B cell (primary cell): ENCODE results near the gene PGAM1. TPM values are rescaled to one million over a fixed set of nuclear protein-coding genes. Genes with fewer than 3 reads are reported as not detected.

Experiments used
- ATAC-seq: fragments of 200-7000 bp; cut with Tn5 transposase; one replicate; pipeline ENCODE4 v1.10.0; 2021; ENCODE audit warnings: low read depth, mild to moderate bottlenecking, moderate number of reproducible peaks, moderate library complexity
- CTCF ChIA-PET: fragments of 350-600 bp; sonication (Branson Sonifier 250); formaldehyde crosslinking; loops from one replicate; lab custom pipeline; 2021; ENCODE audit warnings: antibody characterized with exemption, inconsistent platforms; lab: Charles Lee
- POLR2A ChIA-PET: fragments of 350-600 bp; sonication (Branson Sonifier 250); formaldehyde crosslinking; loops from one replicate; lab custom pipeline; 2021; ENCODE audit warnings: antibody characterized with exemption; lab: Charles Lee
- DNase-seq: peaks from one replicate; pipeline ENCODE4 v3.0.0; 2013
- H2AFZ ChIP-seq: 2 replicates; pipeline ENCODE4 v1.6.1; 2012; ENCODE audit warnings: mild to moderate bottlenecking, low read depth, low read length; ENCODE audit not compliant: insufficient read depth, poor library complexity, severe bottlenecking
- H3K27ac ChIP-seq, 2 donors: 1 replicate in 1 of 2; 2 replicates in 1 of 2; pipeline ENCODE4 v1.5.1; 2012 to 2013; ENCODE audit warnings: low read length in 2 of 2, mild to moderate bottlenecking in 2 of 2, moderate library complexity in 1 of 2
- H3K27me3 ChIP-seq, 4 experiments: fragments of 200-600 bp in 1 of 4; sonication (generic) in 1 of 4; replicated peaks in 1 of 4; 1 replicate in 2 of 4; 2 replicates in 2 of 4; pipeline versions ENCODE4 v1.6.1 to v1.7.0; 2013 to 2016; ENCODE audit warnings: low read length in 3 of 4, mild to moderate bottlenecking in 2 of 4, mixed read lengths in 1 of 4, moderate library complexity in 1 of 4; ENCODE audit not compliant: insufficient read depth in 4 of 4, control insufficient read depth in 3 of 4; ENCODE audit errors: control extremely low read depth in 1 of 4
- H3K36me3 ChIP-seq, 2 experiments: replicated peaks in 1 of 2; 1 replicate in 1 of 2; 2 replicates in 1 of 2; pipeline versions ENCODE4 v1.6.1 to v1.7.1; 2013; ENCODE audit warnings: low read length in 1 of 2; ENCODE audit not compliant: insufficient read depth in 2 of 2, control insufficient read depth in 1 of 2; ENCODE audit errors: control extremely low read depth in 1 of 2, extremely low read depth in 1 of 2
- H3K4me1 ChIP-seq, 2 donors: fragments of 200-600 bp in 1 of 2; sonication (generic) in 1 of 2; 1 replicate in 1 of 2; 2 replicates in 1 of 2; pipeline versions ENCODE4 v1.5.1 to v1.6.1; 2013 to 2017; ENCODE audit warnings: low read length in 2 of 2; ENCODE audit not compliant: control insufficient read depth in 2 of 2, insufficient read depth in 2 of 2
- H3K4me2 ChIP-seq: replicated peaks from 2 replicates; pipeline ENCODE3; 2012; ENCODE audit warnings: mild to moderate bottlenecking, low read depth, low read length; ENCODE audit not compliant: poor library complexity, severe bottlenecking
- H3K4me3 ChIP-seq, 5 experiments: fragments of 200-600 bp in 1 of 5; sonication (generic) in 1 of 5; 1 replicate in 3 of 5; 2 replicates in 2 of 5; pipeline versions ENCODE4 v1.5.1 to v1.7.0; 2011 to 2016; ENCODE audit warnings: low read length in 4 of 5, mild to moderate bottlenecking in 4 of 5, low read depth in 2 of 5, control low read depth in 1 of 5, moderate library complexity in 1 of 5; ENCODE audit not compliant: insufficient read depth in 1 of 5; ENCODE audit errors: control extremely low read depth in 1 of 5, extremely low read depth in 1 of 5
- H3K79me2 ChIP-seq: fragments of 200-600 bp; sonication (generic); one replicate; pipeline ENCODE4 v1.6.0; 2016; ENCODE audit warnings: low read length; ENCODE audit not compliant: control insufficient read depth, insufficient read depth
- H3K9ac ChIP-seq: fragments of 200-600 bp; sonication (generic); 2 replicates; pipeline ENCODE4 v1.6.1; 2017; ENCODE audit warnings: mild to moderate bottlenecking, low read length, moderate library complexity
- H3K9me3 ChIP-seq, 3 donors: one replicate each; pipeline versions ENCODE4 v1.6.1 to v1.7.1; 2013; ENCODE audit warnings: low read length in 2 of 3; ENCODE audit not compliant: control insufficient read depth in 2 of 3, insufficient read depth in 1 of 3; ENCODE audit errors: control extremely low read depth in 1 of 3
- H4K20me1 ChIP-seq: 2 replicates; pipeline ENCODE4 v1.6.0; 2012; ENCODE audit warnings: mild to moderate bottlenecking, low read length; ENCODE audit not compliant: insufficient read depth, control insufficient read depth, poor library complexity, severe bottlenecking
- H3K27ac Mint-ChIP-seq: one replicate; pipeline ENCODE4 v1.8.0; 2021; ENCODE audit warnings: mixed read lengths
- H3K27me3 Mint-ChIP-seq: one replicate; pipeline ENCODE4 v1.8.0; 2021; ENCODE audit warnings: mixed read lengths
- H3K4me1 Mint-ChIP-seq: one replicate; pipeline ENCODE4 v1.8.0; 2021; ENCODE audit warnings: mixed read lengths
- H3K4me3 Mint-ChIP-seq: one replicate; pipeline ENCODE4 v1.8.0; 2021; ENCODE audit warnings: mixed read lengths
- H3K9me3 Mint-ChIP-seq: one replicate; pipeline ENCODE4 v1.8.0; 2022; ENCODE audit warnings: mixed read lengths; ENCODE audit not compliant: insufficient read depth
- EZH2 ChIP-seq: IDR thresholded peaks from 2 replicates; pipeline ENCODE4 v1.6.1; 2012; ENCODE audit warnings: borderline replicate concordance, low read depth, mild to moderate bottlenecking, moderate library complexity, low read length; ENCODE audit not compliant: insufficient read depth, poor library complexity, severe bottlenecking
- WGBS: methylation state at CpG from one replicate; pipeline ENCODE4 v1.1.5; 2013; ENCODE audit warnings: missing lambda C conversion rate; ENCODE audit not compliant: insufficient coverage; 5-methylcytosine and 5-hydroxymethylcytosine counted together
- intact Hi-C: fragments of 100-400 bp; cut with micrococcal nuclease; formaldehyde crosslinking; loops from one replicate; pipeline ENCODE4 v1.10.0; 2022
- polyA plus RNA-seq: library from polyadenylated mRNA; depleted of rRNA; stranded (reverse); fragments of >200 nt; gene quantifications from 2 replicates; pipeline ENCODE4 v1.2.3, GENCODE V29; 2012
- total RNA-seq, 2 donors: library from RNA; stranded (reverse); fragments of 120-200 nt in 1 of 2; gene quantifications; 1 replicate in 1 of 2; 2 replicates in 1 of 2; pipeline versions ENCODE4 v1.2.3 to v1.2.4, GENCODE V29; 2013 to 2022
- TF ChIP-seq, protein P1 (sequence below): fragments of 200-600 bp; IDR thresholded peaks from one replicate; pipeline ENCODE4 v1.8.0; 2022; ENCODE audit warnings: antibody characterized with exemption, mild to moderate bottlenecking

Gene PGAM1
- total and polyA plus RNA-seq, 2 donors (not counting 1 experiment from before 2014, with no cell fraction given), result 48.7 to 83.4 TPM

DNA sequence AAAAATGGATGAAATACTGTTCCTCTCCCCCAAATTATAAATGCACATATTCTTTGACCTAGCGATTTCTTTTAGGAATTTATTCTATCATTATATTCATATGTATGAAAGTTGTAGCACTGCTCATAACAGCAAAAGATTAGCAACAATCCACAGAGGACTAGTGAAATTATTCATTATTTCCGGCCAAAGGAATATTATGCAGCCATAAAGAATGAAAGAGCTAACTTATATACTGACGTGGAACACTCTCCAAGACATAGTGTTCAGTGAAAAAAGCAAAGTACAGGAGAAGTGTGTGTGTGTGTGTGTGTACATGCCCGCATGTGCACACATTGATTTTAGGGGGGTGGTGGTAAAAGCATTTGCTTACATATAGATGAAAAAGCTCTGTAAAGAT lies 48.9 kb downstream of the PGAM1 start:
- Histone ChIP-seq H3K36me3 (peaks cover 16 to 85% of the 10 kb centered on the region in 2 experiments), H3K4me3 (no peak overlapping the region), H3K27me3 (no peaks in the 10 kb centered on the region), H3K79me2 (no peaks in the 10 kb centered on the region), H3K9me3 (no peaks in the 10 kb centered on the region), H3K4me2 (no peak overlapping the region), H3K27ac (no peak overlapping the region), H2AFZ (no peak overlapping the region), H3K4me1 (no peaks in the 10 kb centered on the region), H4K20me1 (peaks cover 5% of the 10 kb centered on the region), H3K9ac (no peak overlapping the region)
- TF ChIP-seq EZH2, result no peak
- TF ChIP-seq, protein P1, sequence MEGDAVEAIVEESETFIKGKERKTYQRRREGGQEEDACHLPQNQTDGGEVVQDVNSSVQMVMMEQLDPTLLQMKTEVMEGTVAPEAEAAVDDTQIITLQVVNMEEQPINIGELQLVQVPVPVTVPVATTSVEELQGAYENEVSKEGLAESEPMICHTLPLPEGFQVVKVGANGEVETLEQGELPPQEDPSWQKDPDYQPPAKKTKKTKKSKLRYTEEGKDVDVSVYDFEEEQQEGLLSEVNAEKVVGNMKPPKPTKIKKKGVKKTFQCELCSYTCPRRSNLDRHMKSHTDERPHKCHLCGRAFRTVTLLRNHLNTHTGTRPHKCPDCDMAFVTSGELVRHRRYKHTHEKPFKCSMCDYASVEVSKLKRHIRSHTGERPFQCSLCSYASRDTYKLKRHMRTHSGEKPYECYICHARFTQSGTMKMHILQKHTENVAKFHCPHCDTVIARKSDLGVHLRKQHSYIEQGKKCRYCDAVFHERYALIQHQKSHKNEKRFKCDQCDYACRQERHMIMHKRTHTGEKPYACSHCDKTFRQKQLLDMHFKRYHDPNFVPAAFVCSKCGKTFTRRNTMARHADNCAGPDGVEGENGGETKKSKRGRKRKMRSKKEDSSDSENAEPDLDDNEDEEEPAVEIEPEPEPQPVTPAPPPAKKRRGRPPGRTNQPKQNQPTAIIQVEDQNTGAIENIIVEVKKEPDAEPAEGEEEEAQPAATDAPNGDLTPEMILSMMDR, result no peak
- Mint-ChIP-seq H3K27ac (no peak overlapping the region), H3K27me3 (no peaks in the 10 kb centered on the region), H3K4me3 (no peak overlapping the region), H3K9me3 (peaks cover 2% of the 10 kb centered on the region), H3K4me1 (no peaks in the 10 kb centered on the region)
- DNase-seq (no peak), ATAC-seq (no peak)
- CTCF ChIA-PET, result interaction anchor here (1.0 to 2.5 kb wide), 3 partner anchors 10 to 78 kb away, joined by 3 to 17 read pairs (median 3); no protein-coding TSS in a partner anchor
- POLR2A ChIA-PET, result no interaction called here
- WGBS, result no CpG with 5 or more reads among the region's 4 CpGs
- intact Hi-C loops, result no loop called here

DNA sequence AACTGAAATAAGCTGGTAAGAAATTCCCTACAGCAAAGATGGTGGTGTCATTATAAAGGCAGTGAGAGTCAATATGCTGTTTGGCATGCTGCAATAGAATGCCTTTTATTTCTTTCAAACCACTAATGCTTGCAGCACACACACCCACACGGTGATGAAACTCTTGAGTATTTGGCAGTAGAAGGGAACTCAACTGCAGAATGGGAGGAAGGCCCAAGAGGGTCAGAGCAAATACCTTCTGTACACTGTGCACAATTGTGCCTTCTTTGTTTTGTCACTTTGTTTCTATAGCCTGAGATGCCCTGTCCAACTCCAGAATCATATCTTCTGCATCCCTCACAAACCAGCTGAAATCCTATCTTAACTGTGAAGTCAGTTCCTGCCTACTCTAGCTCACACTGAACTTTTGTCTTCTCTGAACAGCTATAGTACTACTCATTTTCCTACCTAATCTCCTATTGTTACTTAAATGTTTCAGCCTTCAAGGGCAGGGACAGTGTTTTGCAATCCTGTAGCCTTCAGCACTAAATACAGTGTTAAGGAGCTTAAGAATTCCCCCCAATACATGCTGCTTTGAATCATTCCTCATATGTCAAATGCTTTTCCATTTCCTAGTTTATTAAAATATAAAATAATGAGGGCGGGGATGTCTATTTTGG lies 50.1 kb downstream of the PGAM1 start:
- peaks cover 2% of the 10 kb centered on the region for H3K9me3 Mint-ChIP-seq
- H3K4me1 Mint-ChIP-seq, result no peaks in the 10 kb centered on the region
- WGBS, result no CpG with 5 or more reads among the region's 2 CpGs

More for the DNA sequence above, 50.1 kb downstream of the PGAM1 start:
- Histone ChIP-seq H3K4me2 (no peak overlapping the region), H4K20me1 (peaks cover 5% of the 10 kb centered on the region), H3K79me2 (no peaks in the 10 kb centered on the region), H3K9me3 (no peaks in the 10 kb centered on the region), H3K4me1 (no peaks in the 10 kb centered on the region), H3K36me3 (peaks cover 20 to 85% of the 10 kb centered on the region in 2 experiments), H3K27me3 (no peaks in the 10 kb centered on the region), H3K4me3 (no peak overlapping the region), H2AFZ (no peak overlapping the region), H3K9ac (no peak overlapping the region), H3K27ac (no peak overlapping the region)
- H3K27me3 Mint-ChIP-seq, result no peaks in the 10 kb centered on the region
- H3K4me3 Mint-ChIP-seq, result no peak overlapping the region
- ChIA-PET CTCF (interaction anchor here (1.3 to 2.5 kb wide), 3 partner anchors 11 to 76 kb away, joined by 3 to 17 read pairs (median 5); no protein-coding TSS in a partner anchor), POLR2A (no interaction called here)
- no peak for ATAC-seq
- no peak for DNase-seq
- no peak overlapping the region for H3K27ac Mint-ChIP-seq
- TF ChIP-seq EZH2, result no peak
- TF ChIP-seq, protein P1, result no peak
- intact Hi-C loops, result no loop called here
